GM23338 (cell line): ENCODE measurements around the gene RMC1. TPM values are rescaled to one million over a fixed set of nuclear protein-coding genes. Genes with fewer than 3 reads are reported as not detected.

Experiments used
- ATAC-seq: fragments of 200-7000 bp; cut with Tn5 transposase; 3 replicates; pipeline ENCODE4 v1.9.1; 2020
- DNase-seq: peaks from one replicate; pipeline ENCODE4 v3.0.0-alpha.2; 2015; ENCODE audit warnings: low spot score
- H2AFZ ChIP-seq: fragments of 200-600 bp; sonication (generic); 2 replicates; pipeline ENCODE4 v1.8.0; 2016; ENCODE audit warnings: antibody characterized with exemption, mild to moderate bottlenecking, moderate library complexity
- H3F3A ChIP-seq: fragments of 200-600 bp; sonication (generic); replicated peaks from 2 replicates; pipeline ENCODE4 v1.8.0; 2017; ENCODE audit warnings: antibody characterized with exemption, mixed run types, low read depth
- H3K27ac ChIP-seq: fragments of 200-600 bp; sonication (generic); 2 replicates; pipeline ENCODE4 v1.6.1; 2016; ENCODE audit warnings: low read depth
- H3K27me3 ChIP-seq: fragments of 200-600 bp; sonication (generic); 2 replicates; pipeline ENCODE4 v1.8.0; 2016; ENCODE audit warnings: mild to moderate bottlenecking, mixed run types, moderate library complexity; ENCODE audit not compliant: insufficient read depth
- H3K36me3 ChIP-seq: fragments of 200-600 bp; sonication (generic); 2 replicates; pipeline ENCODE4 v1.8.0; 2016; ENCODE audit warnings: mild to moderate bottlenecking; ENCODE audit not compliant: insufficient read depth
- H3K4me1 ChIP-seq: fragments of 200-600 bp; sonication (generic); 2 replicates; pipeline ENCODE4 v1.8.0; 2016; ENCODE audit warnings: mild to moderate bottlenecking, moderate library complexity; ENCODE audit not compliant: insufficient read depth
- H3K4me2 ChIP-seq: fragments of 200-600 bp; sonication (generic); 2 replicates; pipeline ENCODE4 v1.7.1; 2017; ENCODE audit warnings: mixed run types
- H3K4me3 ChIP-seq: fragments of 200-600 bp; sonication (generic); 2 replicates; pipeline ENCODE4 v1.6.1; 2016; ENCODE audit warnings: mixed run types
- H3K79me2 ChIP-seq: fragments of 200-600 bp; sonication (generic); replicated peaks from 2 replicates; pipeline ENCODE4 v1.8.0; 2017; ENCODE audit warnings: mild to moderate bottlenecking; ENCODE audit not compliant: insufficient read depth
- H3K9me2 ChIP-seq: fragments of 200-600 bp; sonication (generic); 2 replicates; pipeline ENCODE4 v1.8.0; 2017; ENCODE audit not compliant: insufficient read depth
- H4K20me1 ChIP-seq: fragments of 200-600 bp; sonication (generic); replicated peaks from 2 replicates; pipeline ENCODE4 v1.8.0; 2017; ENCODE audit warnings: mild to moderate bottlenecking; ENCODE audit not compliant: insufficient read depth
- H3K27ac Mint-ChIP-seq: 2 replicates; pipeline ENCODE4 v1.8.0; 2020; ENCODE audit warnings: inconsistent platforms, mild to moderate bottlenecking, moderate library complexity, mixed read lengths
- H3K27me3 Mint-ChIP-seq: 3 replicates; pipeline ENCODE4 v1.8.0; 2022; ENCODE audit warnings: low read depth, mild to moderate bottlenecking, moderate library complexity, mixed read lengths, inconsistent platforms; ENCODE audit not compliant: insufficient read depth, poor library complexity
- H3K36me3 Mint-ChIP-seq: 3 replicates; pipeline ENCODE4 v1.8.0; 2021; ENCODE audit warnings: low read depth, mild to moderate bottlenecking, inconsistent platforms, moderate library complexity, mixed read lengths
- H3K4me1 Mint-ChIP-seq: 3 replicates; pipeline ENCODE4 v1.8.0; 2020; ENCODE audit warnings: mild to moderate bottlenecking, inconsistent platforms, mixed read lengths
- H3K4me3 Mint-ChIP-seq: 3 replicates; pipeline ENCODE4 v1.8.0; 2021; ENCODE audit warnings: moderate library complexity, mild to moderate bottlenecking, inconsistent platforms, mixed read lengths
- H3K9me3 Mint-ChIP-seq: 3 replicates; pipeline ENCODE4 v1.8.0; 2020; ENCODE audit warnings: moderate library complexity, mild to moderate bottlenecking, inconsistent platforms, mixed read lengths
- CREB1 ChIP-seq: fragments of 250-450 bp; sonication (Bioruptor Pico); IDR thresholded peaks from 2 replicates; pipeline ENCODE4 v1.5.0; 2020; ENCODE audit warnings: low read depth, mild to moderate bottlenecking, moderate library complexity
- EZH2 ChIP-seq: fragments of 200-600 bp; sonication (generic); IDR thresholded peaks from one replicate; pipeline ENCODE4 v1.8.0; 2017; ENCODE audit warnings: antibody characterized with exemption, mild to moderate bottlenecking, low read depth; ENCODE audit not compliant: unreplicated experiment
- EZH2phosphoT487 ChIP-seq: fragments of 200-600 bp; sonication (generic); IDR thresholded peaks from one replicate; pipeline ENCODE4 v1.8.1; 2018; ENCODE audit warnings: antibody characterized with exemption; ENCODE audit not compliant: unreplicated experiment
- JUNB ChIP-seq: IDR thresholded peaks from one replicate; pipeline ENCODE4 v1.6.1; 2016; ENCODE audit warnings: antibody characterized with exemption; ENCODE audit not compliant: unreplicated experiment
- NANOG ChIP-seq: IDR thresholded peaks from 2 replicates; pipeline ENCODE4 v1.6.1; 2016; ENCODE audit warnings: antibody characterized with exemption, borderline replicate concordance
- POLR2AphosphoS5 ChIP-seq: IDR thresholded peaks from 2 replicates; pipeline ENCODE4 v1.6.1; 2016; ENCODE audit warnings: antibody characterized with exemption, low read depth
- REST ChIP-seq: IDR thresholded peaks from one replicate; pipeline ENCODE4 v1.6.1; 2018; ENCODE audit warnings: antibody characterized with exemption; ENCODE audit not compliant: unreplicated experiment
- STAT1 ChIP-seq: IDR thresholded peaks from one replicate; pipeline ENCODE4 v1.6.1; 2016; ENCODE audit warnings: antibody characterized with exemption; ENCODE audit not compliant: unreplicated experiment
- ZNF114 ChIP-seq: fragments of 250-450 bp; sonication (Bioruptor Pico); IDR thresholded peaks from 2 replicates; pipeline ENCODE4 v1.5.0; 2020; ENCODE audit warnings: mild to moderate bottlenecking, moderate library complexity
- ZNF331 ChIP-seq: fragments of 250-450 bp; sonication (Bioruptor Pico); IDR thresholded peaks from 2 replicates; pipeline ENCODE4 v1.5.0; 2020; ENCODE audit warnings: low read depth, mild to moderate bottlenecking, moderate library complexity
- ZNF462 ChIP-seq: fragments of 250-450 bp; sonication (Bioruptor Pico); IDR thresholded peaks from 2 replicates; pipeline ENCODE4 v1.5.0; 2020; ENCODE audit warnings: mild to moderate bottlenecking, moderate library complexity
- polyA plus RNA-seq: library from polyadenylated mRNA; unstranded; fragments of >200 nt; fragmentation: Nextera tagmentation; extraction: Ambion mirVana; gene quantifications from 2 replicates; pipeline ENCODE4 v1.2.1, GENCODE V29; 2016
- total RNA-seq: library from RNA; depleted of rRNA; stranded (reverse); fragments of >200 nt; shearing (Covaris generic); gene quantifications from 2 replicates; pipeline ENCODE4 v1.2.3, GENCODE V29; 2014
- TF ChIP-seq, protein P1 (sequence below): IDR thresholded peaks from 2 replicates; pipeline ENCODE4 v1.6.1; 2016; ENCODE audit warnings: antibody characterized with exemption
- TF ChIP-seq, protein P2 (sequence below), 2 experiments: fragments of 200-600 bp in 1 of 2; sonication (generic) in 1 of 2; conservative IDR thresholded peaks; 2 replicates each; pipeline versions ENCODE4 v1.5.1 to v1.6.1; 2016 to 2017; ENCODE audit warnings: antibody characterized with exemption in 2 of 2, low read depth in 2 of 2, mild to moderate bottlenecking in 2 of 2, moderate library complexity in 1 of 2

The RMC1 gene
- total and polyA plus RNA-seq, 2 experiments from 2014 or later, result 18.9 to 24.6 TPM

DNA sequence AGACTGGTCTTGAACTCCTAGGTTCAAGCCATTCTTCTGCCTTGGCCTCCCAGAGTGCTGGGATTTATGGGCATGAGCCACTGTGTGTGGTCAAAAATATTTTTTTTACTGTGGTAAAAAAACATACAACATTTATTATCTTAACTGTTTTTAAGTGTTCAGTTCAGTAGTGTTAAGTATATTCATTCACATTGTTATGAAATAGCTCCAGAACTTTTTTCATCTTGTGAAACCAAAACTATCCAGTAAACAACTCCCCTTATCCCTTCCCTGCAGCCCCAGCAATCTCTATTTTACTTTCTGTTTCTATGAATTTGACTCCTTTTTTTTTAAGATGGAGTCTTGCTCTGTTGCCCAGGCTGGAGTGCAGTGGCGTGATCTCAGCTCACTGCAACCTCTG is 9.3 kb downstream of the RMC1 start:
- Histone ChIP-seq H4K20me1 (no peaks in the 10 kb centered on the region; the same call in none of the 2 replicates), H3K27ac (no peak overlapping the region), H3K4me1 (no peaks in the 10 kb centered on the region), H2AFZ (no peak overlapping the region), H3K27me3 (no peaks in the 10 kb centered on the region), H3K9me2 (no peaks in the 10 kb centered on the region), H3F3A (peaks cover 7% of the 10 kb centered on the region; the same call in 1 of the 2 replicates), H3K79me2 (no peaks in the 10 kb centered on the region), H3K4me3 (no peak overlapping the region), H3K4me2 (no peak overlapping the region), H3K36me3 (peaks cover 33% of the 10 kb centered on the region)
- peaks cover 42% of the 10 kb centered on the region for H3K36me3 Mint-ChIP-seq
- peaks cover 2% of the 10 kb centered on the region for H3K27me3 Mint-ChIP-seq
- H3K27ac Mint-ChIP-seq, result no peak overlapping the region
- H3K9me3 Mint-ChIP-seq, result no peaks in the 10 kb centered on the region
- no peak for TF ChIP-seq EZH2
- no peak for TF ChIP-seq STAT1
- no peak for TF ChIP-seq JUNB
- TF ChIP-seq, protein P1, sequence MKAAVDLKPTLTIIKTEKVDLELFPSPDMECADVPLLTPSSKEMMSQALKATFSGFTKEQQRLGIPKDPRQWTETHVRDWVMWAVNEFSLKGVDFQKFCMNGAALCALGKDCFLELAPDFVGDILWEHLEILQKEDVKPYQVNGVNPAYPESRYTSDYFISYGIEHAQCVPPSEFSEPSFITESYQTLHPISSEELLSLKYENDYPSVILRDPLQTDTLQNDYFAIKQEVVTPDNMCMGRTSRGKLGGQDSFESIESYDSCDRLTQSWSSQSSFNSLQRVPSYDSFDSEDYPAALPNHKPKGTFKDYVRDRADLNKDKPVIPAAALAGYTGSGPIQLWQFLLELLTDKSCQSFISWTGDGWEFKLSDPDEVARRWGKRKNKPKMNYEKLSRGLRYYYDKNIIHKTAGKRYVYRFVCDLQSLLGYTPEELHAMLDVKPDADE, result no peak
- TF ChIP-seq EZH2phosphoT487, result no peak
- no peak for TF ChIP-seq ZNF331 (CRISPR knock-in tag)
- no peak for TF ChIP-seq NANOG
- TF ChIP-seq CREB1 (CRISPR knock-in tag), result no peak
- no peak for TF ChIP-seq POLR2AphosphoS5
- no peak for TF ChIP-seq ZNF114 (CRISPR knock-in tag)
- TF ChIP-seq, protein P2, sequence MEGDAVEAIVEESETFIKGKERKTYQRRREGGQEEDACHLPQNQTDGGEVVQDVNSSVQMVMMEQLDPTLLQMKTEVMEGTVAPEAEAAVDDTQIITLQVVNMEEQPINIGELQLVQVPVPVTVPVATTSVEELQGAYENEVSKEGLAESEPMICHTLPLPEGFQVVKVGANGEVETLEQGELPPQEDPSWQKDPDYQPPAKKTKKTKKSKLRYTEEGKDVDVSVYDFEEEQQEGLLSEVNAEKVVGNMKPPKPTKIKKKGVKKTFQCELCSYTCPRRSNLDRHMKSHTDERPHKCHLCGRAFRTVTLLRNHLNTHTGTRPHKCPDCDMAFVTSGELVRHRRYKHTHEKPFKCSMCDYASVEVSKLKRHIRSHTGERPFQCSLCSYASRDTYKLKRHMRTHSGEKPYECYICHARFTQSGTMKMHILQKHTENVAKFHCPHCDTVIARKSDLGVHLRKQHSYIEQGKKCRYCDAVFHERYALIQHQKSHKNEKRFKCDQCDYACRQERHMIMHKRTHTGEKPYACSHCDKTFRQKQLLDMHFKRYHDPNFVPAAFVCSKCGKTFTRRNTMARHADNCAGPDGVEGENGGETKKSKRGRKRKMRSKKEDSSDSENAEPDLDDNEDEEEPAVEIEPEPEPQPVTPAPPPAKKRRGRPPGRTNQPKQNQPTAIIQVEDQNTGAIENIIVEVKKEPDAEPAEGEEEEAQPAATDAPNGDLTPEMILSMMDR (conservative IDR thresholded peaks at IDR 0.05; ENCODE audit: low read depth in 2 of 2), result no peak
- TF ChIP-seq ZNF462, result no peak
- TF ChIP-seq REST, result no peak
- ATAC-seq (no peak), DNase-seq (no peak)
- H3K4me3 Mint-ChIP-seq, result no peak overlapping the region
- no peaks in the 10 kb centered on the region for H3K4me1 Mint-ChIP-seq
